ENCODE results near the gene KRT80.

The KRT80 gene

GRCh38 chr12:52175371-52176350, 16.2 kb downstream of the KRT80 start:
- no peak for DNase-seq

- no peak for DNase-seq
These were observed 18.3 kb downstream of the KRT80 start for GRCh38 chr12:52173526-52173925.

GRCh38 chr12:52172956-52173355, 18.9 kb downstream of the KRT80 start:
- DNase-seq, result no peak

- DNase-seq, result peak; percentile 26
These were observed 19.8 kb downstream of the KRT80 start for GRCh38 chr12:52171950-52172512.

GRCh38 chr12:52170827-52171226, 21.0 kb downstream of the KRT80 start:
- DNase-seq, result no peak

- DNase-seq, result no peak
These were observed 21.9 kb downstream of the KRT80 start for GRCh38 chr12:52169886-52170285.

GRCh38 chr12:52168019-52168717, 23.6 kb downstream of the KRT80 start:
- peak; percentile 20 for DNase-seq

- no peak for DNase-seq
These were observed 24.3 kb downstream of the KRT80 start for GRCh38 chr12:52167526-52167925.

- no peak for DNase-seq
These were observed 25.1 kb downstream of the KRT80 start for GRCh38 chr12:52166672-52167071.

GRCh38 chr12:52165096-52165855, 26.5 kb downstream of the KRT80 start:
- DNase-seq, result no peak

- no peak for DNase-seq
These were observed 27.2 kb downstream of the KRT80 start for GRCh38 chr12:52164624-52165023.

- DNase-seq, result no peak
These were observed 28.8 kb downstream of the KRT80 start for GRCh38 chr12:52162981-52163380.

GRCh38 chr12:52160200-52160599, 31.6 kb downstream of the KRT80 start:
- no peak for DNase-seq

- no peak for DNase-seq
These were observed 34.2 kb downstream of the KRT80 start for GRCh38 chr12:52157566-52158150.

- peak; percentile 76 for DNase-seq
These were observed 34.9 kb downstream of the KRT80 start for GRCh38 chr12:52156757-52157565.

- no peak for DNase-seq
These were observed 35.5 kb downstream of the KRT80 start for GRCh38 chr12:52156311-52156710.

- DNase-seq, result no peak
These were observed 36.6 kb downstream of the KRT80 start for GRCh38 chr12:52155048-52155868.

- DNase-seq, result no peak
These were observed 38.9 kb downstream of the KRT80 start for GRCh38 chr12:52152905-52153317.

- DNase-seq, result peak; percentile 68
These were observed 39.7 kb downstream of the KRT80 start for GRCh38 chr12:52151837-52152783.

Data from activated CD4-positive, alpha-beta T cell treated with anti-CD3 and anti-CD28 coated beads, Interleukin-10, Interleukin-2, amounts not matched to agents 100 ng/mL and 50 ng/mL, durations not matched to agents 16 hours and 8 hours (primary cell).